ENCODE results near the gene SURF1. TPM values are rescaled to one million over a fixed set of nuclear protein-coding genes. Genes with fewer than 3 reads are reported as not detected.
A peak's percentile ranks its signal among the peaks of the same experiment; 100 is the strongest.

SURF1 gene
- total and polyA plus RNA-seq, 4 donors = 29.2 to 85.4 (median 60.4) TPM

- H3K27ac ChIP-seq (ENCODE audit: low read depth in 1 of 2, low read length in 2 of 2) = no peak overlapping the region
- H3K4me1 ChIP-seq (ENCODE audit: control insufficient read depth in 1 of 2, insufficient read depth in 2 of 2, low read length in 2 of 2) = peaks cover 0 to 3% of the 10 kb centered on the region in 2 donors
- no peaks in the 10 kb centered on the region for H3K27me3 ChIP-seq (ENCODE audit: control insufficient read depth in 1 of 2, insufficient read depth in 2 of 2, low read length in 1 of 2)
- no peaks in the 10 kb centered on the region for H3K9me3 ChIP-seq (ENCODE audit: control insufficient read depth, low read length)
- DNase-seq = no peak
- H3K4me3 ChIP-seq (ENCODE audit: low read length in 2 of 2) = no peak overlapping the region
- H3K36me3 ChIP-seq (ENCODE audit: control insufficient read depth in 1 of 2, insufficient read depth in 2 of 2, low read length in 1 of 2) = peaks cover 0 to 3% of the 10 kb centered on the region in 2 donors
- WGBS, 2 donors = 61 to 66% methylated on average over 15 of the region's 15 CpGs
- intact Hi-C loops (cut with DNase I) = loop anchor here in 1 of 2 donors (10.0 kb wide), 1 partner anchor 669 kb away; no protein-coding TSS in a partner anchor
- ATAC-seq (ENCODE audit: low FRiP score) = no peak
Observed at GRCh38 chr9:133346021-133346785, 10.1 kb downstream of the SURF1 start.

DNA sequence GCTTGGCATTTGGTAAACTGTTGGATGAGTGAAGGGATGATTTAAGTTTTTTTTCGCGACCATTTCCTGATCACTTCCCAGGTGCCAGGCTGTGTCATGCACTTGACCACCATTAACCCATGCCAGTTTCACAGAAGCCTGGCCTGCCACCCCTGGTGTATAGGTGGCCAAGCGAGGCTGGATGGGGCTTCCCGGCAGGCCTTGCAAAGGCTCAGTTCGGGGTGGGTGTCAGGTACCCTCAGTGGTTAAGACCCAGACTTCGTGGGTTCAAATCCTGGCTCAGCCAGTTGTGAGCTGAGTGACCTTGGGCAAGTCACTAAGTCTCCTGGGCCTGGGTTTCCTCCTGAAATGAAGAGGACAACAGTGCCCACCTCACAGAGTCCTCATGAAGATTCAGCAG is 10.7 kb downstream of the SURF1 start:
- intact Hi-C loops (cut with DNase I) = loop anchor here in 1 of 2 donors (10.0 kb wide), 1 partner anchor 669 kb away; no protein-coding TSS in a partner anchor
- Histone ChIP-seq H3K27me3 (ENCODE audit: control insufficient read depth in 1 of 2, insufficient read depth in 2 of 2, low read length in 1 of 2) (no peaks in the 10 kb centered on the region), H3K36me3 (ENCODE audit: control insufficient read depth in 1 of 2, insufficient read depth in 2 of 2, low read length in 1 of 2) (peaks cover 0 to 3% of the 10 kb centered on the region in 2 donors), H3K27ac (ENCODE audit: low read depth in 1 of 2, low read length in 2 of 2) (no peak overlapping the region), H3K9me3 (ENCODE audit: control insufficient read depth, low read length) (no peaks in the 10 kb centered on the region), H3K4me3 (ENCODE audit: low read length in 2 of 2) (no peak overlapping the region), H3K4me1 (ENCODE audit: control insufficient read depth in 1 of 2, insufficient read depth in 2 of 2, low read length in 2 of 2) (peaks cover 0 to 3% of the 10 kb centered on the region in 2 donors)
- no peak for DNase-seq
- 91 to 92% methylated on average over 6 of the region's 6 CpGs for WGBS, 2 donors
- no peak for ATAC-seq (ENCODE audit: low FRiP score)

DNA sequence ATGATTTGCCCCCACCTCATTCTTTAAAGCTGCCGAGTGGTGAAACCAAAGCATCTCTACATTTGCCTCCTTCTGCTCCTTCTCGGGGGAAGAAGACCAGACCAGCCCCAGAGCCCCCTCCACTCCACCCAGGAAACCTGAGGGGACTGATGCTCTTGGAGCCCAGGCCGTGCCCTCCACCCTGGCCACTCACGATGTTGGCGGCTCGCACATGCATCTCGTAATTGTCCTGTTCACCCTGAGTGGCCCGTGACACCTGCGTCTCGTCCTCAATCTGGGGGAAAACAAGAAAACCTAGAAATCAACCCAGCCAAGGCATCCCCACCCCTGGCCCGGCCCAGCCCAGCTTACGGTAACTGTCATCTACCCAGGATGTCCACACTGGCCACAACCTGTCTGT is 11.3 kb downstream of the SURF1 start:
- DNase-seq (no peak), ATAC-seq (ENCODE audit: low FRiP score) (no peak)
- H3K4me3 ChIP-seq (ENCODE audit: low read length in 2 of 2) = no peak overlapping the region
- 92 to 94% methylated on average over 12 of the region's 12 CpGs for WGBS, 2 donors
- no peaks in the 10 kb centered on the region for H3K9me3 ChIP-seq (ENCODE audit: control insufficient read depth, low read length)
- no peak overlapping the region for H3K27ac ChIP-seq (ENCODE audit: low read depth in 1 of 2, low read length in 2 of 2)
- H3K4me1 ChIP-seq (ENCODE audit: control insufficient read depth in 1 of 2, insufficient read depth in 2 of 2, low read length in 2 of 2) = peaks cover 0 to 3% of the 10 kb centered on the region in 2 donors
- H3K36me3 ChIP-seq (ENCODE audit: control insufficient read depth in 1 of 2, insufficient read depth in 2 of 2, low read length in 1 of 2) = no peaks in the 10 kb centered on the region
- intact Hi-C loops (cut with DNase I) = loop anchor here in 1 of 2 donors (10.0 kb wide), 1 partner anchor 670 kb away; no protein-coding TSS in a partner anchor
- no peaks in the 10 kb centered on the region for H3K27me3 ChIP-seq (ENCODE audit: control insufficient read depth in 1 of 2, insufficient read depth in 2 of 2, low read length in 1 of 2)

DNA sequence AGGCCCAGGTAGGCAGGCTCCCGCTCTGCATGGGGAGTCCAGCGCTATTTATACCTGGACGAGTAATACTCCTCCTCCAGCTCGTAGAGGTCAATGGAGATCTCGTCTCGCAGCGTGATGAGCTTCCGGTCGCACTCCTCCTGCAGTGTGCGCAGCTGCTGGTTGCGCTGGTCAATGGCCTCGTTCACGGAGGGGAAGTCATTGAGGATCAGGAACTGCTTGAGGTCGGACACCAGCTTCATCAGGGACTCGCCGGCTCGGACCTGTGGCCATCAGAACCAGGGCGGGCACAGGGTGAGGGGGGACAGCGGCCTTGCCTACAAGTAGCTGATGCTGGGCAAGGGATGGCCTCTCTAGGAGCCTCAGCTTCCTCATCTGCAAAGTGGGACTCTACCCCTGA is 12.2 kb downstream of the SURF1 start:
- Histone ChIP-seq H3K36me3 (ENCODE audit: control insufficient read depth in 1 of 2, insufficient read depth in 2 of 2, low read length in 1 of 2) (no peaks in the 10 kb centered on the region), H3K9me3 (ENCODE audit: control insufficient read depth, low read length) (no peaks in the 10 kb centered on the region), H3K4me1 (ENCODE audit: control insufficient read depth in 1 of 2, insufficient read depth in 2 of 2, low read length in 2 of 2) (peaks cover 0 to 3% of the 10 kb centered on the region in 2 donors), H3K4me3 (ENCODE audit: low read length in 2 of 2) (no peak overlapping the region), H3K27ac (ENCODE audit: low read depth in 1 of 2, low read length in 2 of 2) (no peak overlapping the region), H3K27me3 (ENCODE audit: control insufficient read depth in 1 of 2, insufficient read depth in 2 of 2, low read length in 1 of 2) (no peaks in the 10 kb centered on the region)
- intact Hi-C loops (cut with DNase I) = loop anchor here in 1 of 2 donors (10.0 kb wide), 1 partner anchor 671 kb away; no protein-coding TSS in a partner anchor
- ATAC-seq (ENCODE audit: low FRiP score) (no peak), DNase-seq (no peak)
- 91 to 92% methylated on average over 19 of the region's 19 CpGs for WGBS, 2 donors

- no peak for ATAC-seq (ENCODE audit: low FRiP score)
- Histone ChIP-seq H3K27me3 (ENCODE audit: control insufficient read depth in 1 of 2, insufficient read depth in 2 of 2, low read length in 1 of 2) (no peaks in the 10 kb centered on the region), H3K4me1 (ENCODE audit: control insufficient read depth in 1 of 2, insufficient read depth in 2 of 2, low read length in 2 of 2) (peaks cover 0 to 3% of the 10 kb centered on the region in 2 donors), H3K4me3 (ENCODE audit: low read length in 2 of 2) (no peak overlapping the region), H3K36me3 (ENCODE audit: control insufficient read depth in 1 of 2, insufficient read depth in 2 of 2, low read length in 1 of 2) (no peaks in the 10 kb centered on the region), H3K27ac (ENCODE audit: low read depth in 1 of 2, low read length in 2 of 2) (no peak overlapping the region), H3K9me3 (ENCODE audit: control insufficient read depth, low read length) (no peaks in the 10 kb centered on the region)
- intact Hi-C loops (cut with DNase I) = loop anchor here in 1 of 2 donors (10.0 kb wide), 1 partner anchor 672 kb away; no protein-coding TSS in a partner anchor
- DNase-seq = no peak
- 76 to 78% methylated on average over 9 to 11 of the region's 11 CpGs for WGBS, 2 donors
Observed at GRCh38 chr9:133342570-133342969, 13.7 kb downstream of the SURF1 start.

- WGBS, 2 donors = 71 to 79% methylated on average over 12 of the region's 12 CpGs
- Histone ChIP-seq H3K4me1 (ENCODE audit: control insufficient read depth in 1 of 2, insufficient read depth in 2 of 2, low read length in 2 of 2) (peaks cover 0 to 3% of the 10 kb centered on the region in 2 donors), H3K36me3 (ENCODE audit: control insufficient read depth in 1 of 2, insufficient read depth in 2 of 2, low read length in 1 of 2) (no peaks in the 10 kb centered on the region), H3K27me3 (ENCODE audit: control insufficient read depth in 1 of 2, insufficient read depth in 2 of 2, low read length in 1 of 2) (no peaks in the 10 kb centered on the region), H3K4me3 (ENCODE audit: low read length in 2 of 2) (no peak overlapping the region), H3K27ac (ENCODE audit: low read depth in 1 of 2, low read length in 2 of 2) (no peak overlapping the region), H3K9me3 (ENCODE audit: control insufficient read depth, low read length) (no peaks in the 10 kb centered on the region)
- intact Hi-C loops (cut with DNase I) = loop anchor here in 1 of 2 donors (10.0 kb wide), 1 partner anchor 673 kb away; no protein-coding TSS in a partner anchor
- DNase-seq = no peak
- peak; percentile 2 for ATAC-seq (ENCODE audit: low FRiP score)
Observed at GRCh38 chr9:133342069-133342406, 14.2 kb downstream of the SURF1 start.

GRCh38 chr9:133341369-133342068 is 14.8 kb downstream of the SURF1 start:
- WGBS, 2 donors = 84 to 90% methylated on average over 15 of the region's 15 CpGs
- intact Hi-C loops (cut with DNase I) = loop anchor here in 1 of 2 donors (10.0 kb wide), 1 partner anchor 673 kb away; no protein-coding TSS in a partner anchor
- Histone ChIP-seq H3K27ac (ENCODE audit: low read depth in 1 of 2, low read length in 2 of 2) (no peak overlapping the region), H3K9me3 (ENCODE audit: control insufficient read depth, low read length) (no peaks in the 10 kb centered on the region), H3K27me3 (ENCODE audit: control insufficient read depth in 1 of 2, insufficient read depth in 2 of 2, low read length in 1 of 2) (no peaks in the 10 kb centered on the region), H3K4me3 (ENCODE audit: low read length in 2 of 2) (no peak overlapping the region), H3K4me1 (ENCODE audit: control insufficient read depth in 1 of 2, insufficient read depth in 2 of 2, low read length in 2 of 2) (peaks cover 0 to 2% of the 10 kb centered on the region in 2 donors), H3K36me3 (ENCODE audit: control insufficient read depth in 1 of 2, insufficient read depth in 2 of 2, low read length in 1 of 2) (no peaks in the 10 kb centered on the region)
- ATAC-seq (ENCODE audit: low FRiP score) (peak; percentile 34), DNase-seq (peak in 1 of 2 donors; percentile 88)

- Histone ChIP-seq H3K36me3 (ENCODE audit: control insufficient read depth in 1 of 2, insufficient read depth in 2 of 2, low read length in 1 of 2) (no peaks in the 10 kb centered on the region), H3K4me3 (ENCODE audit: low read length in 2 of 2) (no peak overlapping the region), H3K4me1 (ENCODE audit: control insufficient read depth in 1 of 2, insufficient read depth in 2 of 2, low read length in 2 of 2) (no peaks in the 10 kb centered on the region), H3K27me3 (ENCODE audit: control insufficient read depth in 1 of 2, insufficient read depth in 2 of 2, low read length in 1 of 2) (no peaks in the 10 kb centered on the region), H3K9me3 (ENCODE audit: control insufficient read depth, low read length) (no peaks in the 10 kb centered on the region), H3K27ac (ENCODE audit: low read depth in 1 of 2, low read length in 2 of 2) (no peak overlapping the region)
- DNase-seq (no peak), ATAC-seq (ENCODE audit: low FRiP score) (no peak)
- 79 to 83% methylated on average over 13 of the region's 13 CpGs for WGBS, 2 donors
- intact Hi-C loops (cut with DNase I) = loop anchor here in 1 of 2 donors (10.0 kb wide), 1 partner anchor 674 kb away; no protein-coding TSS in a partner anchor
Observed at GRCh38 chr9:133340916-133341315, 15.4 kb downstream of the SURF1 start.

Data from aorta (tissue), 5 donors.